T47D (cell line): Measurements from ENCODE around the gene LDLR.
"Not testable (repeated sequence)": the region's sequence is repeated elsewhere in the genome, so short reads cannot be mapped to it uniquely, and the experiment has no call there.

Source experiments
- DNase-seq, 2 experiments: peaks; one replicate each; pipeline versions ENCODE4 v3.0.0 to v3.0.0-alpha.2; 2011 to 2012; ENCODE audit warnings: low read depth in 1 of 2, low spot score in 1 of 2
- JUND ChIP-seq: IDR thresholded peaks from 2 replicates; pipeline ENCODE4 v1.6.1; 2012; ENCODE audit warnings: low read depth
- in situ Hi-C: cut with HindIII; loops from 2 replicates; pipeline ENCODE4 v1.10.0; 2016; ENCODE audit warnings: low sequenced_read_pairs, low pct_unique_long_range_greater_than_20kb

The LDLR gene

DNA sequence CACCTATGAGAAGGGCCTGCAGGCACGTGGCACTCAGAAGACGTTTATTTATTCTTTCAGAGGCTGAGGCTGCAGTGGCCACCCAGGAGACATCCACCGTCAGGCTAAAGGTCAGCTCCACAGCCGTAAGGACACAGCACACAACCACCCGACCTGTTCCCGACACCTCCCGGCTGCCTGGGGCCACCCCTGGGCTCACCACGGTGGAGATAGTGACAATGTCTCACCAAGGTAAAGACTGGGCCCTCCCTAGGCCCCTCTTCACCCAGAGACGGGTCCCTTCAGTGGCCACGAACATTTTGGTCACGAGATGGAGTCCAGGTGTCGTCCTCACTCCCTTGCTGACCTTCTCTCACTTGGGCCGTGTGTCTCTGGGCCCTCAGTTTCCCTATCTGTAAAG, 33.9 kb downstream of the LDLR start:
- in situ Hi-C loops = no loop called here
- no peak for DNase-seq
- TF ChIP-seq JUND = no peak

DNA sequence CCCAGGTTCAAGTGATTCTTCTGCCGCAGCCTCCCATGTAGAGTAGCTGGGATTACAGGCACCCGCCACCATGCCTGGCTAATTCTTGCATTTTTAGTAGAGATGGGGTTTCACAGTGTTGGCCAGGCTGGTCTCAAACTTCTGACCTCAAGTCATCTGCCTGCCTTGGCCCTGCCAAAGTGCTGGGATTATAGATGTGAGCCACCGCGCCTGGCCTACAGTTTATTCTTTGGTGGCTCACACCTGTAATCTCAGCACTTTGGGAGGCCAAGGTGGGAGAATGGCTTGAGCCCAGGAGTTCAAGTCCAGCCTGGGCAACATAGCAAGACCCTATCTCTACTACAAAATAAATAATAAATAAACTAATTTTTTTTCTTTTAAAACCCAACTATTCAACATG, 34.9 kb downstream of the LDLR start:
- DNase-seq, in situ Hi-C loops: not testable (repeated sequence)

DNA sequence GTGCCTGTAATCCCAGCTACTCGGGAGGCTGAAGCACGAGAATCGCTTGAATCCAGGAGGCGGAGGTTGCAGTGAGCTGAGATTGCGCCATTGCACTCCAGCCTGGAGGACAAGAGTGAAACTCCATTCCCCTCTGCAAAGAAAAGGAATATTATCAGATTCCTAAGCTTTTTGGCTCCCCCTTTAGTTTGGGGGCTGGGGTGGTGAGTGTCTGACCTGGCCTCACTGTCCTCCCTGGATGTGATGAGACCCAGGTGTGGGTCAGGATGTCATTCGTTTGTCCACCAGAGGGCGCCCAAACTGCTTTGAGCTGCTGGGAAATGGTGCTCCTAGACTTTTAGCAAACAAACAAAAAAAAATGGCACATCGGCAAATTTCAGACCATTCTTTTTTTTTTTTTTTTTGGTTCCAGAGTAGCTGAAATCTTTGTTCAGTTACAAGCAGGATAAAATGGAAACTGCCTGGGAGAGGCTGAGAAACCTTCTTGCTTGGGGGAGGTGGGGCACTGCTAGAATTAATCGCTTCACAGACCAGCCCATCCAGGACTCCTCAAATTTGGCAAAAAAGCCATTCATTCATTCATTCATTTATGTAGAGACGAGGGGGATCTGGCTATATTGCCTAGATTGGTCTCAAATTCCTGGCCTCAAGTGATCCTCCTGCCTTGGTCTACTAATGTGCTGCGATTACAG, 36.9 kb downstream of the LDLR start:
- peak; percentile 23 to 74 for DNase-seq
- TF ChIP-seq JUND = no peak
- in situ Hi-C loops = no loop called here

- DNase-seq = no peak
- in situ Hi-C loops = no loop called here
- TF ChIP-seq JUND = no peak
These were observed 38.6 kb downstream of the LDLR start for GRCh38 chr19:11127905-11128304.

GRCh38 chr19:11130824-11131455, 41.7 kb downstream of the LDLR start:
- peak; percentile 73 to 85 for DNase-seq
- TF ChIP-seq JUND = no peak
- in situ Hi-C loops = no loop called here

GRCh38 chr19:11131471-11131870, 42.2 kb downstream of the LDLR start:
- no peak for DNase-seq
- in situ Hi-C loops = no loop called here
- TF ChIP-seq JUND = no peak

- no peak for TF ChIP-seq JUND
- DNase-seq = no peak
- in situ Hi-C loops = no loop called here
These were observed 47.3 kb downstream of the LDLR start for GRCh38 chr19:11136400-11137101.

- TF ChIP-seq JUND = no peak
- in situ Hi-C loops = no loop called here
- peak; percentile 33 to 84 for DNase-seq
These were observed 48.5 kb downstream of the LDLR start for GRCh38 chr19:11137542-11138384.

- TF ChIP-seq JUND = no peak
- in situ Hi-C loops = no loop called here
- DNase-seq = no peak
These were observed 49.5 kb downstream of the LDLR start for GRCh38 chr19:11138601-11139300.

DNA sequence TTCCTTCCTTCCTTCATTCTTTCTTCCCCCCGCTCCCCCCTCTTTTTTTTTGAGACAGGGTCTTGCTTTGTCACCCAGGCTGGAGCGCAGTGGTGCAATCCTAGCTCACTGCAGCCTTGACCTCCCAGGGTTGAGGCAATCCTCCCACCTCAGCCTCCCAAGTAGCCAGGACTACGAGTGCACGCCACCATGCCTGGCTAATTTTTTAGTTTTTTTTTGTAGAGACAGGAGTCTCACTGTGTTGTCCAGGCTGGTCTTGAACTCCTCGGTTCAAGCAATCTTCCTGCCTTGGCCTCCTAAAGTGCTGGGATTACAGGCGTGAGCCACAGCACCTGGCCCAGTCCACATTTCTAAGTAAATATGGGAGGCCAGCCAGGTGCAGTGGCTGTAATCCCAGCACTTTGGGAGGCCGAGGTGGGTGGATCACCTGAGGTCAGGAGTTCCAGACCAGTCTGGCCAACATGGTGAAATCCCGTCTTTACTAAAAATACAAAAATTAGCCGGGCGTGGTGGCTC, 50.8 kb downstream of the LDLR start:
- in situ Hi-C loops, DNase-seq: not testable (repeated sequence)

GRCh38 chr19:11140896-11141295, 51.6 kb downstream of the LDLR start:
- in situ Hi-C loops = no loop called here
- no peak for TF ChIP-seq JUND

More at GRCh38 chr19:11140896-11141295, 51.6 kb downstream of the LDLR start:
- DNase-seq = no peak
